RWPE2 (cell line): ENCODE measurements around the gene ACSL3.

Experiments used
- ATAC-seq: fragments of 200-7000 bp; cut with Tn5 transposase; 3 replicates; pipeline ENCODE4 v1.9.1; 2021; ENCODE audit warnings: low read depth
- DNase-seq: peaks from one replicate; pipeline ENCODE4 v3.0.0-alpha.2; 2020; ENCODE audit warnings: low spot score
- H3K27ac ChIP-seq: fragments of 450-650 bp; 2 replicates; pipeline ENCODE4 v1.5.1; 2017; ENCODE audit warnings: mild to moderate bottlenecking; ENCODE audit not compliant: poor library complexity, severe bottlenecking
- H3K27me3 ChIP-seq: fragments of 250-450 bp; sonication (Bioruptor Pico); 2 replicates; pipeline ENCODE4 v1.5.1; 2021; ENCODE audit warnings: mild to moderate bottlenecking, moderate library complexity; ENCODE audit not compliant: insufficient read depth, poor library complexity, severe bottlenecking
- H3K36me3 ChIP-seq: fragments of 250-450 bp; sonication (Bioruptor Pico); 2 replicates; pipeline ENCODE4 v1.5.1; 2020; ENCODE audit warnings: low read depth, mild to moderate bottlenecking, moderate library complexity
- H3K4me1 ChIP-seq: fragments of 250-450 bp; sonication (Bioruptor Pico); 2 replicates; pipeline ENCODE4 v1.5.1; 2021; ENCODE audit warnings: mild to moderate bottlenecking, moderate library complexity; ENCODE audit not compliant: insufficient read depth, poor library complexity, severe bottlenecking
- H3K4me3 ChIP-seq: fragments of 250-450 bp; sonication (Bioruptor Pico); 2 replicates; pipeline ENCODE4 v1.5.1; 2021; ENCODE audit warnings: mild to moderate bottlenecking, moderate library complexity; ENCODE audit not compliant: severe bottlenecking
- H3K9me3 ChIP-seq: fragments of 250-450 bp; sonication (Bioruptor Pico); 2 replicates; pipeline ENCODE4 v1.5.1; 2021; ENCODE audit warnings: mild to moderate bottlenecking, moderate library complexity; ENCODE audit not compliant: severe bottlenecking
- TF ChIP-seq, protein P1 (sequence below): fragments of 450-650 bp; IDR thresholded peaks from one replicate; pipeline ENCODE4 v1.5.1; 2017; ENCODE audit warnings: mild to moderate bottlenecking, moderate library complexity; ENCODE audit not compliant: poor library complexity, severe bottlenecking

The ACSL3 gene

DNA sequence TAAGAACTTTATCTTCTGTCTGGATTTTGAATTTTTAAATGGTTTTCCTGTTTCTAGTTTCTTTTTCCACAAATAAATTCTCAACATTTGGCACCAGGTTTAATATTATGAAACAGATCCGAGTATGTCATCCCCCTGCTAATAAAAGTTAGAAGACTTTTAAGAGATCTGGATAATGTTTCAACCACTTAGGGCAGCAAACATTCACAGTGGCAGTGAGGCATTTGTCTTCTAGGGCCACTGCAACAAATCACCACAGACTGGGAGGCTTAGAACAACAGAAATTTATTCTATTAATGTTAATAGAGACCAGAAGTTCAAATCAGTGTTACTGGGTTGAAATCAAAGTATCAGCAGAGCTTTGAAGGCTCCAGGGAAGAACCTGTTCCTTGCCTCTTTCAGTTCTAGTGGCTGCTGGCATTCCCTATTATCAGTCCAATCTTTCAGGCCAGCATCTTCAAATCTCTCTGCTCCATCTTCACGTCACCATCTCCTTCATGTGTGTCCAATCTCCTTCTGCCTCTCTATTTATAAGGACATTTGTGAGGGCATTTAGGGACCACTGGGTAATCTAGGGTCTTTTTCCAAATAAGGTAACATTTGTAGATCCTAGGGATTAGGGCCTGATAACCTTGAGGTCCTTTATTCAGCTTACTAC is 23.4 kb downstream of the ACSL3 start:
- H3K9me3 ChIP-seq: no peaks in the 10 kb centered on the region
- no peaks in the 10 kb centered on the region for H3K27me3 ChIP-seq
- TF ChIP-seq, protein P1, sequence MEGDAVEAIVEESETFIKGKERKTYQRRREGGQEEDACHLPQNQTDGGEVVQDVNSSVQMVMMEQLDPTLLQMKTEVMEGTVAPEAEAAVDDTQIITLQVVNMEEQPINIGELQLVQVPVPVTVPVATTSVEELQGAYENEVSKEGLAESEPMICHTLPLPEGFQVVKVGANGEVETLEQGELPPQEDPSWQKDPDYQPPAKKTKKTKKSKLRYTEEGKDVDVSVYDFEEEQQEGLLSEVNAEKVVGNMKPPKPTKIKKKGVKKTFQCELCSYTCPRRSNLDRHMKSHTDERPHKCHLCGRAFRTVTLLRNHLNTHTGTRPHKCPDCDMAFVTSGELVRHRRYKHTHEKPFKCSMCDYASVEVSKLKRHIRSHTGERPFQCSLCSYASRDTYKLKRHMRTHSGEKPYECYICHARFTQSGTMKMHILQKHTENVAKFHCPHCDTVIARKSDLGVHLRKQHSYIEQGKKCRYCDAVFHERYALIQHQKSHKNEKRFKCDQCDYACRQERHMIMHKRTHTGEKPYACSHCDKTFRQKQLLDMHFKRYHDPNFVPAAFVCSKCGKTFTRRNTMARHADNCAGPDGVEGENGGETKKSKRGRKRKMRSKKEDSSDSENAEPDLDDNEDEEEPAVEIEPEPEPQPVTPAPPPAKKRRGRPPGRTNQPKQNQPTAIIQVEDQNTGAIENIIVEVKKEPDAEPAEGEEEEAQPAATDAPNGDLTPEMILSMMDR: no peak
- H3K36me3 ChIP-seq: peaks cover 39% of the 10 kb centered on the region
- peak overlapping the region; percentile 48 for H3K27ac ChIP-seq
- no peak overlapping the region for H3K4me3 ChIP-seq
- ATAC-seq (no peak), DNase-seq (no peak)
- peaks cover 86% of the 10 kb centered on the region for H3K4me1 ChIP-seq

DNA sequence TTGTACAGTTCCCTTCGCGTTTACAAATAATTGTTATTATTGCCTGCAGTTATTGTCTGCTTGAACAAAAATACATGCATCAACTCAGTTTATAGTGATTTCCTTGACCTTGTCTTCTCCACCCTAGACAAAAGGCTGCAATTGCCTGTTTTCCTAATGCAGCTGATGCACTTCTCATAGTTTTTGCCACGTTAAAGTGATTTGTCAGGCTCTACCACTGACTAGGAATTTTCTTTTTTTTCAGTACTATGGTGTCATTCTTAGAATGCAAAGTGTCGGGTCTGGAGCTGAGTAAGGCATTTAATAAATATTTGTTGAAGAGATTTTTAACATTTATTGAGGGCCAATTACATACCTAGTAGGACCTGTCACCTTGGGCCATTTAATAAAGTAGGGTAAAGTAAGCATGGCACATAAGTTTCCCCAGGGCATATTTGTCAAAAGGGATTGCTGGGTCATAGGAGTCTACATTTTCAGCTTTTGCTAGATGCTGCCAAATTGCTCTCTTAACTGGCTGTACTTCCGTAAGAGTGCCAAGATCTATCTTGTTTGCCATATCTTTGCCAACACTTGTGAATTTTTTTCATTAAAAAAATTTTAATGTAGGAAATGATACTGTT is 24.1 kb downstream of the ACSL3 start:
- TF ChIP-seq, protein P1: no peak
- no peak for DNase-seq
- H3K27ac ChIP-seq: peak overlapping the region; percentile 48

DNA sequence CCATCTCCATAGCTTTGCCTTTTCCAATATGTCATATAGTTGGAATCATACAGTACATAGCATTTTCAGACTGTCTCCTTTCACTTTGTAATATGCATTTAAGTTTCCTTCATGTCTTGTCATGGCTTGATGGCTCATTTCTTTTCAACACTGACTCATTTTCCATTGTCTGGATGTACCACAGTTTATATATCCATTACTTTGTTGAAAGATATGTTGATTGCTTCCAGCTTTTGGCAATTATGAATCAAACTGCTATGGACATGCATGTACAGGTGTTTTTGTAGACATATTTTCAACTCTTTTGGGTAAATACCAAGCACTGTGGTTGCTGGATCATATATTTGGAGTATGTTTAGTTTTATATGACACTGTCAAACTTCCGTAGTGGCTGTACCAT is 26.3 kb downstream of the ACSL3 start:
- no peaks in the 10 kb centered on the region for H3K27me3 ChIP-seq
- peak; percentile 44 for ATAC-seq
- TF ChIP-seq, protein P1: no peak
- H3K4me1 ChIP-seq: peaks cover 82% of the 10 kb centered on the region
- peaks cover 46% of the 10 kb centered on the region for H3K36me3 ChIP-seq
- DNase-seq: no peak
- H3K9me3 ChIP-seq: no peaks in the 10 kb centered on the region
- H3K4me3 ChIP-seq: no peak overlapping the region
- H3K27ac ChIP-seq: peak overlapping the region; percentile 48

More for the DNA sequence above, 24.1 kb downstream of the ACSL3 start:
- H3K4me1 ChIP-seq: peaks cover 79% of the 10 kb centered on the region
- 0 out of 3 replicates have a peak, but pooled peaks have one; percentile 4 for ATAC-seq
- H3K4me3 ChIP-seq: no peak overlapping the region
- H3K9me3 ChIP-seq: no peaks in the 10 kb centered on the region
- peaks cover 41% of the 10 kb centered on the region for H3K36me3 ChIP-seq
- no peaks in the 10 kb centered on the region for H3K27me3 ChIP-seq

DNA sequence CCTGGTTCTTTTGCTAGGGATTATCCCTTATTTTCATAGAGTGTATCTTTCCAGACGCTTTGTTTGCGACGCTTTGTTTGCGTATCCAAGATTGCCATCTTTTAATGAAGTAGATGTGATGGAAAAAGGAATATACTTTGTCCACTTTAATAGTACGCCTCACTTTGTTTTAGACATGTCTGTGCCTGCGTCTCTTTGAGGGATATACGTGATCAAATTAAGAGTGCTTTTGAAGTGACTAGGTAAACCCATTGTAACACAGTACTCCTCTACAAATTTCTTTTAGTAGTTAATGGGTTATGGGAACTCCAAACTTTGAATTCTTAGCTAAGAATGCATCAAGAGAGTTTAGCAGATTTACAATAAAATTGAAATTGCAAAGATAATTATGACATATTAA is 27.9 kb downstream of the ACSL3 start:
- DNase-seq (no peak), ATAC-seq (no peak)
- Histone ChIP-seq H3K27ac (peak overlapping the region; percentile 48), H3K4me1 (peaks cover 77% of the 10 kb centered on the region), H3K9me3 (no peaks in the 10 kb centered on the region), H3K4me3 (no peak overlapping the region), H3K36me3 (peaks cover 56% of the 10 kb centered on the region), H3K27me3 (no peaks in the 10 kb centered on the region)
- TF ChIP-seq, protein P1: no peak

DNA sequence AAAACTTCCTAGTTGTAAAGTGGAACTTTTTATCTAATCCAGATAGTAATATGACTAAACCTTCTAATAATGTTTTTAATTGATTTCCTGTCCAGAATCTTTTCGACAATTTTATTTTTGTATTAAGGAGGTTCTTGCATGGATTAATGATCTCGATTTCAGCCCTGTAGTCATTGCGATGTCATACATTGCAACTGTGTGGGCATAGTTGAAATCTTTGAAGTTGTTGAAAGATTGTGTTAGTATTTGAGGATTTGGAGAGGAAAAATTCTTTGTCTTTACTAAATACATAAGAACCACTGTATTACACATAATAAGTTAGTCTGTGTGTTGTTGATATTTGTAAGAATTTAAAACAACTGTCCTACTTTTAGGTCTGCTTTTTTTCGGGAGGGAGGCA is 31.1 kb downstream of the ACSL3 start:
- Histone ChIP-seq H3K4me1 (peaks cover 58% of the 10 kb centered on the region), H3K4me3 (no peak overlapping the region), H3K9me3 (no peaks in the 10 kb centered on the region), H3K27me3 (no peaks in the 10 kb centered on the region), H3K36me3 (peaks cover 65% of the 10 kb centered on the region), H3K27ac (peak overlapping the region; percentile 48)
- DNase-seq: no peak
- ATAC-seq: no peak
- TF ChIP-seq, protein P1: no peak
